ENCODE data around the gene PAK1. TPM values are rescaled to one million over a fixed set of nuclear protein-coding genes. Genes with fewer than 3 reads are reported as not detected.

PAK1 gene
- total and polyA plus RNA-seq, 2 donors (not counting 3 experiments of a cell fraction or from before 2014, with no cell fraction given): 5.6 to 12.9 TPM

DNA sequence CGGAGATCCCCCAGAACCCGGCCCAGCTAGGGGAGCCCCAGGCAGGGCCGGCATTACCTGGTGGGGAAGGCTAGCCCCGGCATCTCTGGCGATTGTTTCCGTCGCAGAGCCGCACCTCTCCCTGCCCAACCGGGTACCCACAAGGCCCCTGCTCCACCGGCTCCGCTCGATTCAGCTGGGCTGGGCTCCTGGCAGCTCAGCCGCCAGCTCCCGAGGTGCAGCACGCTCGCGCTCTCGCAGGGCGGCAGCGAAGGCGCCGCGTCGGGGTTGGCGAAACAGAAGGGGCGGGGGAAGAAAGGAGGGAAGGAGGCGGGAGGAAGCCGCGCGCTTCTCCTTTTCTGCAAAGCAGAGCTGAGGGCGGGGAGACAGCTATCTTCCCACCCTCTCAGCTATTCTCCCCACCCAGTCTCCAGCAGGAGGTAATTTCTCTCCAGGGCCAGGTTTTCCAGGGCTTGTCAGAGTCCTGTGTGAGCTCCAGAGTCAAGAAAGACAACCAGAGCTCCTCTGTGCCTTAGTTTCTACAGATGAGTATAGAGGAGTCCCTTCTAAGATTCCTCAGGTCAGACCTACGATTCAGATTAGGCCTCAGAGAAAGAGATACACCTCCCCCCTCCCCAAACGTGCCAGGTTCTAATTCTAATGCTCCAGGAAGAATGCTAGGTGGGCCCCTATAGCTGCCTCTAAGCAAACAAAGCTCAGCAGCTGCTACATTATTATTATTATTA lies 62.0 kb downstream of the PAK1 start:
- BruUV-seq (replicated peaks): no TSS peak
- Histone ChIP-seq H3K27ac (ENCODE audit: insufficient read depth, low read depth, low read length) (no peak overlapping the region), H3K4me1 (ENCODE audit: control insufficient read depth, extremely low read depth, insufficient read depth, low read length) (peaks cover 20% of the 10 kb centered on the region), H4K20me1 (replicated peaks; ENCODE audit: control insufficient read depth, extremely low read depth, insufficient read depth, low read length) (no peaks in the 10 kb centered on the region), H2AFZ (ENCODE audit: low read depth, low read length) (peak overlapping the region; percentile 96), H3K27me3 (ENCODE audit: control insufficient read depth in 2 of 2, insufficient read depth in 2 of 2, low read length in 2 of 2) (peaks cover 0 to 3% of the 10 kb centered on the region in 2 experiments), H3K9me3 (replicated peaks; ENCODE audit: control insufficient read depth, insufficient read depth, low read length) (no peaks in the 10 kb centered on the region), H3K9me1 (replicated peaks; ENCODE audit: control insufficient read depth, extremely low read depth, insufficient read depth, low read length) (no peaks in the 10 kb centered on the region), H3K36me3 (ENCODE audit: control insufficient read depth in 2 of 2, extremely low read depth in 1 of 2, insufficient read depth in 2 of 2, low read length in 2 of 2) (no peaks in the 10 kb centered on the region), H3K4me2 (ENCODE audit: insufficient read depth, low read length) (peak overlapping the region; percentile 69), H3K79me2 (ENCODE audit: control insufficient read depth, insufficient read depth, low read length) (no peaks in the 10 kb centered on the region), H3K9ac (replicated peaks; ENCODE audit: extremely low read depth, insufficient read depth, low read length) (peak overlapping the region; percentile 29), H3K4me3 (replicated peaks in 1 of 3; ENCODE audit: insufficient read depth in 1 of 3, low read depth in 1 of 3, low read length in 3 of 3) (peak overlapping the region; percentile 31 to 38 (median 34))
- DNase-seq (ENCODE audit: low read depth, low spot score) (peak; percentile 62), FAIRE-seq (peak; percentile 84)
- CTCF ChIA-PET: interaction anchor here (0.9 to 2.4 kb wide), 9 partner anchors 11 to 225 kb away, joined by 3 to 11 read pairs (median 4); no protein-coding TSS in a partner anchor
- TF ChIP-seq MYC (IDR thresholded peaks at IDR 0.05; ENCODE audit: low read depth, low read length): no peak
- TF ChIP-seq EZH2 (IDR thresholded peaks at IDR 0.05; ENCODE audit: borderline replicate concordance, low read depth, low read length, severe bottlenecking): no peak
- TF ChIP-seq POLR2A (IDR thresholded peaks at IDR 0.05; ENCODE audit: low read depth, low read length): peak; percentile 27
- TF ChIP-seq, protein P1, sequence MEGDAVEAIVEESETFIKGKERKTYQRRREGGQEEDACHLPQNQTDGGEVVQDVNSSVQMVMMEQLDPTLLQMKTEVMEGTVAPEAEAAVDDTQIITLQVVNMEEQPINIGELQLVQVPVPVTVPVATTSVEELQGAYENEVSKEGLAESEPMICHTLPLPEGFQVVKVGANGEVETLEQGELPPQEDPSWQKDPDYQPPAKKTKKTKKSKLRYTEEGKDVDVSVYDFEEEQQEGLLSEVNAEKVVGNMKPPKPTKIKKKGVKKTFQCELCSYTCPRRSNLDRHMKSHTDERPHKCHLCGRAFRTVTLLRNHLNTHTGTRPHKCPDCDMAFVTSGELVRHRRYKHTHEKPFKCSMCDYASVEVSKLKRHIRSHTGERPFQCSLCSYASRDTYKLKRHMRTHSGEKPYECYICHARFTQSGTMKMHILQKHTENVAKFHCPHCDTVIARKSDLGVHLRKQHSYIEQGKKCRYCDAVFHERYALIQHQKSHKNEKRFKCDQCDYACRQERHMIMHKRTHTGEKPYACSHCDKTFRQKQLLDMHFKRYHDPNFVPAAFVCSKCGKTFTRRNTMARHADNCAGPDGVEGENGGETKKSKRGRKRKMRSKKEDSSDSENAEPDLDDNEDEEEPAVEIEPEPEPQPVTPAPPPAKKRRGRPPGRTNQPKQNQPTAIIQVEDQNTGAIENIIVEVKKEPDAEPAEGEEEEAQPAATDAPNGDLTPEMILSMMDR (IDR thresholded peaks at IDR 0.05; ENCODE audit: extremely low read depth in 1 of 2, insufficient read depth in 1 of 2, low read depth in 1 of 2, low read length in 2 of 2): no peak
- dilution Hi-C loops (cut with MboI; ENCODE audit: extremely low pct_ligation_motif_present, low sequenced_read_pairs) (no loop called here), intact Hi-C loops (cut with micrococcal nuclease) (no loop called here)
- POLR2A ChIA-PET: no interaction called here

Measured in endothelial cell of umbilical vein (primary cell).